Keratinocyte (primary cell): ENCODE results near the gene HJV.

ENCODE experiments used
- EZH2 ChIP-seq: IDR thresholded peaks from one replicate; pipeline ENCODE4 v1.6.1; 2012; ENCODE audit warnings: inconsistent platforms, mild to moderate bottlenecking, low read length, moderate library complexity
- TF ChIP-seq, protein P1 (sequence below), 3 experiments: IDR thresholded peaks in 1 of 3; conservative IDR thresholded peaks in 1 of 3; optimal IDR thresholded peaks in 1 of 3; 2 replicates in 2 of 3; 3 replicates in 1 of 3; pipeline versions ENCODE3 to v1.5.1; 2011; ENCODE audit warnings: low read length in 3 of 3, mild to moderate bottlenecking in 3 of 3, moderate library complexity in 2 of 3, control low read depth in 1 of 3, inconsistent platforms in 1 of 3; ENCODE audit not compliant: insufficient read depth in 2 of 3; ENCODE audit errors: extremely low read depth in 1 of 3

- TF ChIP-seq, protein P1, sequence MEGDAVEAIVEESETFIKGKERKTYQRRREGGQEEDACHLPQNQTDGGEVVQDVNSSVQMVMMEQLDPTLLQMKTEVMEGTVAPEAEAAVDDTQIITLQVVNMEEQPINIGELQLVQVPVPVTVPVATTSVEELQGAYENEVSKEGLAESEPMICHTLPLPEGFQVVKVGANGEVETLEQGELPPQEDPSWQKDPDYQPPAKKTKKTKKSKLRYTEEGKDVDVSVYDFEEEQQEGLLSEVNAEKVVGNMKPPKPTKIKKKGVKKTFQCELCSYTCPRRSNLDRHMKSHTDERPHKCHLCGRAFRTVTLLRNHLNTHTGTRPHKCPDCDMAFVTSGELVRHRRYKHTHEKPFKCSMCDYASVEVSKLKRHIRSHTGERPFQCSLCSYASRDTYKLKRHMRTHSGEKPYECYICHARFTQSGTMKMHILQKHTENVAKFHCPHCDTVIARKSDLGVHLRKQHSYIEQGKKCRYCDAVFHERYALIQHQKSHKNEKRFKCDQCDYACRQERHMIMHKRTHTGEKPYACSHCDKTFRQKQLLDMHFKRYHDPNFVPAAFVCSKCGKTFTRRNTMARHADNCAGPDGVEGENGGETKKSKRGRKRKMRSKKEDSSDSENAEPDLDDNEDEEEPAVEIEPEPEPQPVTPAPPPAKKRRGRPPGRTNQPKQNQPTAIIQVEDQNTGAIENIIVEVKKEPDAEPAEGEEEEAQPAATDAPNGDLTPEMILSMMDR (optimal IDR thresholded peaks at IDR 0.05 in 1 of 3, IDR thresholded peaks at IDR 0.05 in 1 of 3, conservative IDR thresholded peaks at IDR 0.05 in 1 of 3; ENCODE audit: extremely low read depth in 1 of 3, insufficient read depth in 2 of 3, low read length in 3 of 3), result peak; percentile 42 to 47 (median 45)
- TF ChIP-seq EZH2, result no peak
These were observed 11.2 kb upstream of the HJV start for GRCh38 chr1:146032631-146033219.
